HG02798 (cell line): Measurements from ENCODE around the gene FOXP4.

ENCODE experiments used
- ATAC-seq: cut with Tn5 transposase; IDR thresholded peaks from one replicate; pipeline ENCODE4 v1.9.1; 2021; ENCODE audit warnings: mild to moderate bottlenecking; ENCODE audit not compliant: unreplicated experiment, poor library complexity

Gene FOXP4, protein sequence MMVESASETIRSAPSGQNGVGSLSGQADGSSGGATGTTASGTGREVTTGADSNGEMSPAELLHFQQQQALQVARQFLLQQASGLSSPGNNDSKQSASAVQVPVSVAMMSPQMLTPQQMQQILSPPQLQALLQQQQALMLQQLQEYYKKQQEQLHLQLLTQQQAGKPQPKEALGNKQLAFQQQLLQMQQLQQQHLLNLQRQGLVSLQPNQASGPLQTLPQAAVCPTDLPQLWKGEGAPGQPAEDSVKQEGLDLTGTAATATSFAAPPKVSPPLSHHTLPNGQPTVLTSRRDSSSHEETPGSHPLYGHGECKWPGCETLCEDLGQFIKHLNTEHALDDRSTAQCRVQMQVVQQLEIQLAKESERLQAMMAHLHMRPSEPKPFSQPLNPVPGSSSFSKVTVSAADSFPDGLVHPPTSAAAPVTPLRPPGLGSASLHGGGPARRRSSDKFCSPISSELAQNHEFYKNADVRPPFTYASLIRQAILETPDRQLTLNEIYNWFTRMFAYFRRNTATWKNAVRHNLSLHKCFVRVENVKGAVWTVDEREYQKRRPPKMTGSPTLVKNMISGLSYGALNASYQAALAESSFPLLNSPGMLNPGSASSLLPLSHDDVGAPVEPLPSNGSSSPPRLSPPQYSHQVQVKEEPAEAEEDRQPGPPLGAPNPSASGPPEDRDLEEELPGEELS

DNA sequence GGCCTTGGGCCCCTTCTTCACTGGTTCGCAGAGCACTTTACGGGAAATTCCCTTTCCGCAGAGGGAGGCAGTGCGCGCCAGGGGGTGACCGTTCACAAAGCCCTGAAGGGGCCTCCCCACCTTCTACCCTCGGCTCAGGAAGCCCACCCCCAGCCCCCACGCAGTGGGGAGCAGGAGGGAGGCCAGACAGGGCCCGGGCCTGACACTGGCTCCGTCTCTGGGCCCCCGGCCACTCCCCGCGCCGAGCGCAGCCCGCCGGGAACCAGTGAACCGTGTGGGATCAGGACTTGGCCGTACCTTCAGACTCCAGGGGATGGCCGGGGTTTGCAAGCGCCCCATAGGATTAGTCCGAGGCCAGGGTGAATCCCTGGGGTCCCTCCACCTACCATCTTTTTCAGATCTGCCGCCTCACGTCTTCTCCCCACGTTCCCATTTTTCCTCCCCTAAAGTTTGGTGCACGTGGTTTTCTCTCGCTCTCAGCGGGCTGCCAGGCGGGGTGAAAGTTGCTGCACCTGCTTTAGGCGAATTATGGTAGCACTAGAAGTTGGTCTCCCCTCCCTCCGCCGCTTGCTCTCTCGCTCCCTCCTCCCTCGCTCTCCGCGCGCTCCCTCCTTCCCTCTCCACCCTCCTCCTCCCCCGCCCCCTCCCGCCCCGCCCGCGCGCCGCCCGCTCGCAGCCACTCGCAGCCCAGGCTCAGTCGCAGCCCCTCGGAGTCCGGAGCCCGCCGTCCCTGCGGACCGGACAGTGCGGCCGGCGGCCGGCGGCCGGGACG is at the start of gene FOXP4:
FOXP4 (plus strand) TSS at position 679 of the 772 bp plus-strand sequence. CDS start 19,380 bp downstream, outside the sequence.
- ATAC-seq: peak; percentile 77

DNA sequence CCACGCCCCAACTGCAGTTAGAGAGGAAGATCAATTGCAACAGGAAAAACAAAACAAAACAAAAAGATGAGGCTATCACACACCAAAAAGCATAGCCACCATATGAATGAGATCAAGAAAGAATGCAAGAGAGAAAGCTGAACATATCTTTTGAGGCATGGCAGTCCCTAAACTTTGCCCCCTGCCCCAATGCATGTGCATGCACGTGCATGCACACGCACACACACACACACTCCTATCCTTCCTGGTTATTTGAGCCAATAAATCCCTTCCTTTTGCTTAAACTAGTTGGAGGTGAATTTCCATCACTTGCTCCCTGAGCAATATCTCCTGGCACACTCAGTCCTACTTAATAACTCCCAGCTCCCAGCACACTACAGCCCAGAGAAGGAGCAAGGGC is 48.6 kb upstream of the FOXP4 start:
- no peak for ATAC-seq

DNA sequence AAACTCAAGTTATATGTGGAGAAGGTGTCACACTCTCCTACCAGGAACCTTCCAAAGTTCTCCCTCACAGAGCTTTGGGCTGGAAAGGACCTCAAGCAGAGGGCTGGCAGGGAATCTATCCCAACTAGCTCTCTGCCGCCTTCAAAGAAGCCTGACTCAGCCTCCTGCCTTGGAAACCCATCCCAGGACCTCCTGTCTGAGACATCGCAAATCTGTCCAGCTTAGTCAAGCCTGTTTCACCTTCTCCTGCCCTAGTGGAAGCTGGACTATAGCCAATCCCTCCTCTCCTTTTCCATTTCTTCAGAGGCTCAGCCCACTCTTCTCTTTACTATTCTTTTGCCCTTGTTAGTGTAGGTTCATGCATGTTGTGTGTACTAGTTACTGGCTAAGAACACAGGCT is 48.2 kb upstream of the FOXP4 start:
- ATAC-seq: no peak

DNA sequence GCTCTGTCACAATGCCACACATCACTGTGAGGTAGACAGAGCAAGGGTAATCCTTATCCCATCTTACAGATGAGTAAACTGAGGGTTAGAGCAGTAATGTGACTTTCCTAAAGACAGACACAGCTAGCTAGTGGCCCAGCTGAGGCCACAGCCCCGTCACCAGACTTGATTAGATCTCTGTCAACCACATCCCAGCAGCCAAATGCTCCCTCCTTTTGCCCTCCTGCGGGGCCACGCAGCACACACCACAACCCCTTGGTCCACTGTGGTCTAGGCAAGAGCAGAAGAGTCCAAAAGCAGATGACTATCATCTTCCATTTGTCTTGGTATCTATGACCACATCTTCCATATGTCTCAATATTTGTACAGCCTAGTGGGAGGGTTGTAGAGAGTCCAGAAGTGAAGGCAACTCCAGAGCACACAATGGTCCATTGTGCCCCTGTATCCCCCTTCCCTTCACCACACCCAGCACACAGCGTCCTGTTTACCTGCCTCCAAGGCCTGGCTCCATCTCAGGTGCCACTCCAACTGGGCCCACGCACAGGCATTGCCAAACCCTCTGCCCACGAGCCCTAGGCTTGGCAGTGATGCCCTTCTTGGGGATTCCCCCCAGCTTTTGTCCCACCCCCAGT is 47.1 kb upstream of the FOXP4 start:
- ATAC-seq: no peak

DNA sequence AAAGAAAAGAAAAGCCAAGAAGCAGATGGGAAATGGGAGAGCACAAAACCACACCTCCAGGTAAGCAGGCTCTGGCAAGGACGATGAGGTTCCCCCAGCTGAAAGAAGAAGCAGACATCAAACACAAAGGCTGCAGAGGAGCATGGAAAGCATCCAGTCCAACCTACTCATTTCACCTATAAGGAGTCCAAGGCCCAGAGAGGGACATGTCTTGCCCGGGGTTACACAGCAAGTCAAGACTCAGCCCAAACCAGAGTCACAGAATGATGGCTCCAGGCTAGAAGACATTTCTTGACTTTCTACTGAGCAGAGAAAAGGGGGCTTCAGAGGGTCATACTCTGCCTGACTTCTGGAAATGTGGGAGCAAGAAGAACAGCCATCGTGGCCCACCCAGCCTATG is 45.6 kb upstream of the FOXP4 start:
- no peak for ATAC-seq

DNA sequence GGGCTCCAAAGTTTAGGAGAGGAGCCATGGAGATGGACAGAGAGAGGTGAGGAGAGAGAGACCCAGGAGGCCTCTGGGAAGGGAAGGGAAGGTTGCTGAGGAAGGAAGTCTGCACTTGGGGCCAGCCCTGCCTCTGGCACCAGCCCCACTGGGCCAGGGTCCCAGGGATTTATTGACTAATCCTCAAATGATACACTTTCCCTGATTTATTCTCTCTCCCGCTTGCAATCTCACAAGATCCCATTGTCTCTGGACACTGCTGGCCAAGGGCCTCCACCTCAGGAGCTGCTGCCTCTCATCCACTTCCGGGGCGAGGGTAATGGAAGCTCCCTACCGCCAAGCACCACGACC is 43.6 kb upstream of the FOXP4 start:
- ATAC-seq: no peak

DNA sequence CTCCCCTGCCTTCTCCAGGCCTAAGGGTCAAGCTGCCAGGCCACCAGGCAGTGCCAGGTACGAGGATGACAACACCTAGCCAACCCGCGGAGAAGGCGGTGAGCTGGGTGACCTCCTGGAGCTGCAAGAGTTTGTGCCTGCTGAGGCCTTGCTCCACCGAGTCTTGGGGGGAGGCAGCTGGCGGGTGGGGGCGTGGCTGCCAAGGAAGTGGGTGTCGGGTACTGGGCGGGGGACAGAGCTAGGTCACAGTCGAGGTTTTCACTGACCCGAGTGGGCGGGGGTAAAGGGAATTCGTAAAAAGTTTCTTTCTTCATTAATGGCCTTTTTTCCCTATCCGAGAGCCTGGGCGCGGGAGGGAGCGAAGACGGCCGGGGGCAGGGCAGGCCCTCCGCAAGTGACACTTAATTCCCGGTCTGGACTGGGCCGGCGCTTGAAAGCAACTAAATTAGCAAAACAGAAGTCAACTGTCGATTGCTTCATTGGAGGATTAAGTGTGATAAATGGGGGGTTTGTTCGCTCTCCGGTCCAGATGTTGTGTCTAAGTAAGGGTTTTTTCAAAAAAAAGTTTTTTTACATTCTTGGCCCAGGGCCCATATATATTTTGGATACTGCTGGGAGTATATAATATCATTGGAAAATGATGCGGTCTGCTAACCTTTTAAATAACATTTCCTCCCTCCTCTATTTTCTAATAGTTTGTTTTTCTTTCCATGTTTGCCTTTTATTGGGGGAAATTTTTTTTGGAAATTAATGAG is 43.1 kb upstream of the FOXP4 start:
- ATAC-seq: no peak

DNA sequence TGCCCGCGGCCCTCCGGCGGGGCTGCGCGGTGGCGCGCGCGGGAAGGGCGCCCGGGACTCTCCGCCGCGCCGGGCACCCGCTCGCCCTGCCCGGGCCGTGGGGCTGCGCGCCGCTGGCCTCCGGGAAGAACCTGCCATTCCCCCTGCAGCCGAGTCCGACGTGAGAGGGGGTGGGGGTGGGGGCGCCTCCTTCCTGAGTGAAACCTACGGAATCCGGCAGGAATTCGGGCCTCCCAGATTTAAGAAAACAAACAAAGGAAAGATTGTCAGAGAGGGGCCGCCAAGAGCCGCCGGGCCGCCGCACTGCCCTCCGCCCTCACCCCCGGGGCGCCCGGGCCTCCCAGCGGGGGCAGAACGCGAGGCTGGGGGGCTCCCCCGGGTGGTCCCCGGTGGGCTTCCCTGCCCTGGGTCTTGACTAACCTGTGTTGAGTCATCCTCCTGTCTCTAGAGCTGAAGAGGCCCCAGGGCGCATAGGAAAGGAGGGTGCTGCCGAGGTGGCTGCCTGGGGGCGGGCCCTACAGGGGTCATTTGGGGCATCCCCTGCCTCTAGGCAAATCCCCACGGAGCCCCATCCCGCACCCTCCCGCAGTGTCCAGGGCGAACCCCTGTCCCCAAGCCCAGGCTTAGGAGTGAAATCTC is 42.2 kb upstream of the FOXP4 start:
- peak; percentile 28 for ATAC-seq

DNA sequence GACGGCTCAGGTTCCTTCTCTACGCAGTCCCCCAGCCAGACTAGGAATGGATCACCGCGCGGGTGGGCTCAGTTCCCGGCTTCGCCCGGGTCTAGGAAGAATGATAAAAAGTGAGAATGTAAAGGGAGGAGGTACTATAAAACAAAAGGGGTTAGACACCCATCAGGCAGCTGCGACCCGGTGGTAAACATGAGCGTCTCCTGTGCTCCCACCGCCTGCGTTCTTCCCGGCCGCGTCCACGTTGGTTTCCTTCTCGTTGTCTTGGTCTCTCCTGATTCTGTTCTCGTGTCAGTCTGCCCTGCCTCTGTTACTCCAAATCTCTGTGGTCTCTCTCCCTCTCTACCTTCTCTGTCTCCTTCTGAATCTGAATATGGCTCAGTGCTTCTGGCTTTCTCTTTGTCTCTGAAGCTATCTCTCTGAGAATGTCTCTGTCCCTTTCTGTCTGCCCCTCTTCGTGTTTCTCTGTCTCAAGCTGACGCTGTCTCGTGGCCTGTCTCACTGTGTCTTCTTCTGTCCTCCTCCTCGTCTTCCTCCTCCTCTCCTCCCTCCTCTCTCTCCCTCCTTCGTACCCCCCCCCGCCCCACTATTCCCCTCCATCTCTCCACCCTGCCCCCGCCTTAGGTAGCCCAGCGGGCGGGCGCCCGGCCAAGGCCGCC is 41.6 kb upstream of the FOXP4 start:
- no peak for ATAC-seq

DNA sequence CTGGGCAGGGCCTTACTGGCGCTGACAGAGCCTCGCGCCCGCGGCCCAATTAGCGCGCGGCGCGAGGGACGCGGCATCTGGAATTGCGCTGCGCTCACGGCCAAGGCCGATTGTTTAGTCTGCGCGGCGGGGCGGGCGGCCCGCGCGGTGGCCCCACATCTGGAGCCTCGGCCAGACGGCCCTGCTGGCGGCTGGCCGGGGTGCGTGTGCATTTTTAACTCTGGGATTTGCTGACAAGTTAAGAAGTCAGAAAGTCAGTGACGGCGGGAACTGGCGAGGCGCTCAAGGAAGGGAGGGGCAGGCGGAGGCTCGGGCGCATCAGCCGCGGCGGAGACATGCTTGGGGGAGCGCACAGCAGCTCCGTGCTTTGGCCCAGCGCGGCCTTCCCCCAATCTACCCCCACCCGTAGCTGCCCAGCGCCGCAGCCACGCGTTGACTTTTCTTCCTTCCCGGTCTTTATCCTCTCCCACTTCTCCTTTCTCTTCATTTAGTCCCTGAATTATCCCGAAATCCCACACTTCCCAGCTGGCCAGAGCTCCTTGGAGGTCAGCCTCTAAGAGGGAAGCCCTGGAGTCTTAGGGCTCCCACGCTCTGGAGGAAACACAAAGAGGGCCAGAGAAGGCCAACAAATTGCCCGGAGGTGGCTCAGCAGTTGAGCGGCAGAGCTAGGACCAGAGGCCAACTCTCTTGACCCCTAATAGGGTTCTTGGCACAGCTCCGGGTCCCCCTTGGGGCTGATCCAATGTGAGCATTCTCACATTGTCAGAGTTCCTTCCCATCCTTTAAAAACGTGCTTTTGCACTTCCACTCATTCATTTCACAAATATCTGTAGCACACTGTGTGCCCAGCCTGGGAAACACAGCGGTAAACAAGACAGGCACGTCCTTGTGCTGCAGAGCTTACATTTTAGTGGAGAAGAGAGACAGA is 40.8 kb upstream of the FOXP4 start:
- no peak for ATAC-seq

DNA sequence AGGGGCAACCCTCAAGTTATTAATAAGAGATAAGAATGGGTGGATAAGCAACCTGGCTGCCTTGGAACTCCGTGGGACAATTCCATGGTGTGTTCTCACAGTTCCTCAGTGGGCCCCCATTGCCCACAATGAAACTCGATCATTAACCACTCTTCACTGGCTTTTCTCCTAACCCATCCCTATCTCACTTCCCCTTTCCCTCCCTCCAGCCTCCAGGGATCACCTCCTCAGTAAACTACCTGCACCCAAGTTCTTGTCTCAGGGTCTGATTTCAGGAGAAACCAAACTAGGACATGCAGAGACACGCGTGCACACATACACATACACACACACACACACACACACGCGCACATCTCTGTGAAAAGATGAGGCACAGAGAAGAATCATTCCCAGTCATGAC is 37.7 kb upstream of the FOXP4 start:
- no peak for ATAC-seq

DNA sequence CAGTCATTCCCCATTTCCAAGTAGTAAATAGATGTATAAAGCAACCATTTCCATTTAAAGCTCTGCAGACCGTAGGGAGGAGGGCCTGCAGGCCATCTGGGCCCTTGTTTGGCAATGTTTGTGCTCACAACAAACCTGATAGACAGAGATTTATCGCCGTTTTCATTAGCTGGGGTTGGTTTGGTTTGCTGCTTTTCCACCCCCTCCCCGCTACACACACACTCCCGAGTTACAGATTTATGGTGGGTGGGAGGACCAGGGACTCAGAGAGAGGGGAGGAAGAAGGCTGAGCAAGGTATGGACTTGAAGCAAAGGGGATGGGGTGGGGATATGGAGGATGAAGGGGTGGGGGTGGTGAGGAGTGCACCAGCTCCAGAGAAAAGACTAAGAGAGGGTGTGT is 36.6 kb upstream of the FOXP4 start:
- no peak for ATAC-seq

DNA sequence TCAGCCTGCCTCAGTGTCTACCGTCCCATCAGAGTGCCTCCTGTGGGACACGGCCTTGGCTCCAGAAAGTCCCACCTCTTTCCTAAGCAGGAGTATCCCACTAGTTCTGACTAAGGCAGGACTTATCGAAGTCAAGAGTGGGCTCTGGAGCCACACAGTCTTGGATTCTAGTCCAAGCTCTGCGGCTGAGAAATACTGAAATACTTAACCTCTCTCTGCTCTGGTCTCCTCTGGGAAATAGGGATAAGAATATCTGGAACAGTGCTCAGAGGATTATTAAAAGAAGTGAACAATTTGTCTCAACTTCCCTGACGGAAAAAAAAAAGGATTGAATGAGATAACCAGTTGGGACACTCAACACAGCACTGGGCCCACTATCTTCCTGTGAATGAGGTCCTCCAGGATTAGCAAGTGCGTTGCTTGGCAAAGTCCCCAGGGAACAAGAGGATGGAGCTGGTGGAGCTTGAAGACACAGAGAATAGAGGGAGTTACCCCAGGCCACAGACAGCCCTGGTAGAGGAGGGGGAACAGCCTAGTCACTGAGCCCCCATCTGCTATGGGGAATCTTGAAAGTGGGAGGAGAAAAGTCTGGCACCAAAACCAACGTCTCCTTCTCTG is 34.6 kb upstream of the FOXP4 start:
- ATAC-seq: no peak

DNA sequence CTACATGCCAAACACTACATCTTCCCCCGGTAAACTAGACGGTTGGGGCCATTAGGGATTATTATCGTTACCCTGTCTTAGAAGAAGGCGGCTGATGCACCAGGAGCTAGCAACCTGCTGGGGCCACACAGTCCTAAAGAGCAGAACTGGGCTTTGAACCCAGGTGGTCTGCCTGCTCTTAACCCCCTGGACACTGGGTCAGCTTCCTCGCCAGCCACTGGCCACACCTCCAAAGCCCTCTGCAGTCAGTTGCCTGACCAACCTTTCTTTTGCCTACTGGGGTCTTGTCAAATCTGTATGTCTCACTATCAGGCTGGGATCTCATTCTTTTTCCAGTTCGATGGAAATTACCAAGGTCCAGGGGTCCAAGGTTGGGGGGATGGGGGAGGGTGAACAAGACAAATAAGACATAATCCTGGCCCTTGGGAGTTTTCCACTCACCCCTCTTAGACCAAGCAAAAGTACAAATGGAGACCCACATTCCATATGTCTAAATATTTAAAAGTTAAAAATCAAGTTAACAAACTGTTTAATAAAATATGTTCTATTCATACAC is 34.0 kb upstream of the FOXP4 start:
- ATAC-seq: no peak

DNA sequence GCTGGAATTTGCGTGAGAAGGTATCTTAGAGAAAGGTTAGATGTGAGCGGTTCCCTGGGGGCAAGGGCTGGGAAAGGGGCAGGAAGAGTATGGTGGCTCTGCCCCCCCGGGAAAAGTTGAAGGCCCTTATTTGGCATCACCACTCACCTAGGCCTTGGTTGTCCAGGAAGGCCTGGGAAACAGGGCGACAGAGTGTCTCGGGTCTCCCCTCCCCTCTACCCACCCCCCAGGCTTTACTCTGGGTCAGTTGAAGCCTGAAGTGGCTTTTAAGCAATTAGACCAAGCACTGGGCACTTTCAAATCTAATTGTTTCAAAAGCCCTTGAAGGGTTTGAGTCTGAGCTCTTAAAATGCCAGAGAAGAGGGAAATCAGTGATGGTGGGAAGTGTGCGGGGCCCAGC is 30.2 kb upstream of the FOXP4 start:
- ATAC-seq: no peak

DNA sequence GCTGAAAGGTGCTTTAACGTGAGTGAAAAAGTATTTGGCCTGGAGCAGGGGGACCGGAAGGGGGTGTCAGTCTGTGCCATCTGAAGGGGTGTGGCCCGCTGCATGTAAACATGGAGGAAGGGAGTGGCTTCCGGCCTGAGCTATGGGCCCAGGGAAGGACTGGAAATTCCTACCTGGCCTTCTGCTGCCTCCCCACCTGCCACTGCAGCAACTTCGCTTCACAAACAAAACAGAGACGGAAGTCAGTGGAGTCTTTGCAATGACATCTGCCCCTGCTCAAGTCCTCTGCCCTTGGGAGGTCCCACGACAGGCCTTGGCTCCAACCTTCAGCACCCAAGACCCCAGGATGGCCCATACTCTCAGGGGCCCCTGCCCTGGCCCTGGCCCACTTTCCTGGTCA is 28.1 kb upstream of the FOXP4 start:
- ATAC-seq: no peak

DNA sequence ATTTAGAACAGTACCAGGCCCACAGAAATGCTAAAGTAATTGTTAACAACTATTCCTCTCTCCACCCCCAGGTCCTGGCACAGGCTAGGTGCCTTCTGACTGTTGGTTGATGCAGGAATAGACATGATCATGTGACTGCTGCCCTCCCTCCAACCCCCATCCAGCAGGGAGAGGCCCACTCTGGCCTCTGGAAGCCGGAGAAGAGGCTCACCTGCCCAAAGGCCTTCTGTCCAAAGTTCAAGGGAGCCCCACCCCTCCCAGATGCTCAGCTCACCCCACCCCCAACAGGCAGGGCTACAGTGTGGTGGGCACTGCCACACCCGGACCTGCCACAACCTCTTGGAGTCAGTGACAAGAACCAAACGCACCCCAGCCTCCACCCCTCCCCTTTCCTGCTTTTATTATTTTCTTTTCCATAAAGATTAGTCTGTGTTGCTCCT is 26.9 kb upstream of the FOXP4 start:
- ATAC-seq: no peak
